GM19455 (cell line): ENCODE results near the gene SLC9A9.

Experiments
- ATAC-seq: cut with Tn5 transposase; IDR thresholded peaks from one replicate; pipeline ENCODE4 v1.9.1; 2021; ENCODE audit not compliant: unreplicated experiment

Gene SLC9A9

GRCh38 chr3:143848704-143849103 lies 436 bp upstream of the SLC9A9 start:
- peak; percentile 5 for ATAC-seq

DNA sequence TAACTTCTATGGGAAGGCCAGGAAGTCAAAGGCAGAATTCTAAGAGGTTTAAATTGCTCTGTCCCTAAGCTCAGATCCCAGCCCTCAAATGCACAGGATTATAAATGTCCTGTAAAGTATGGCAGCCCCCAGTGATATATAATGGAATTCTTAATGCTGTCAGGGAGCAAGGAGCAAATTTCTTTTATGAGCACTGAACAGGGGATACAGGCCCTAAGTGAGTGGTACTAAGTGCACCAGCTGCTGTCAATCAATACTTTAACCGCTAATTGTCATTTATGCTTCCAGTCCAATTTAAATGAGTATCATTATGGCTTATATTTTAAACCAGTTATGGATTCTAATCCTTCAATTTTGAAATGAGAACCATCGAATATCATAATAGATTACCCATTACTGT lies 4.7 kb downstream of the SLC9A9 start:
- ATAC-seq = no peak

DNA sequence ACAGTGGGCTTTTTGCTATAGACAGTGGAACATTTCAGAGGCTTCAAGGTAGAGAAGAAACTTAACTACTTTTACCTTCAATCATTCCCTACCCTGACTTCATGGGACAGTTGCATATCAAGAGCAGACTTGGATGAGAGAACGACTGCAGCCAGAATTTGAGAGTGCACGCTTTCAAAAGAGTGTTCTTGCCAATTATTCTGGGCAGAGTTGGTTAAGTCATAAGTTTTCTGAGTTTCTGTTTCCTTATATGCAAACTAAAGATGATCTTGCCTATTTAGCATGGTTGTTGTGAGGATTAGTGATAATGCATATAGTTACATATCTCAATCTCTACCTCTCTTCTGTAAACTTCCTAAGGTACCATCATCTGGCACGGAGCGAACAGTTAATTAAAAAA lies 7.6 kb downstream of the SLC9A9 start:
- no peak for ATAC-seq

DNA sequence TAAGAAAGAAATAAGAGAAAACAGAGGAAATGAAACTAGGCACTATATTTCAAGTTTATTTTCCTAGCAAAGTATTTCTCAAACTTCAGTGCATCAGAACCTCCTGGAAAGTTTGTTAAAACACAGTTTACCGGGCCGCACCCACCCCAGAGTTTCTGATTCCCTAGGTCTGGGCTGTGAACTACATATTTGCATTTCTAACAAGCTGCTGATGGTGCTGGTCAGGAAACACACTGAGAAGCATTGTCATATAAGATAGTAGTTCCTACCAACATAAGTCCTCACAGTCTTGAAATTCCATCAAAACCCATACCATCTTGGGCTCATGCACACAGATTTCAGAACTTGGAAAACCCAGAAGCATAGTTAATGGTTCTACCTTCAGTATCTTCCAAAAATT lies 8.3 kb downstream of the SLC9A9 start:
- ATAC-seq = peak; percentile 58

GRCh38 chr3:143837076-143837475 lies 11.2 kb downstream of the SLC9A9 start:
- ATAC-seq = no peak

GRCh38 chr3:143835312-143835711 lies 13.0 kb downstream of the SLC9A9 start:
- ATAC-seq = no peak

DNA sequence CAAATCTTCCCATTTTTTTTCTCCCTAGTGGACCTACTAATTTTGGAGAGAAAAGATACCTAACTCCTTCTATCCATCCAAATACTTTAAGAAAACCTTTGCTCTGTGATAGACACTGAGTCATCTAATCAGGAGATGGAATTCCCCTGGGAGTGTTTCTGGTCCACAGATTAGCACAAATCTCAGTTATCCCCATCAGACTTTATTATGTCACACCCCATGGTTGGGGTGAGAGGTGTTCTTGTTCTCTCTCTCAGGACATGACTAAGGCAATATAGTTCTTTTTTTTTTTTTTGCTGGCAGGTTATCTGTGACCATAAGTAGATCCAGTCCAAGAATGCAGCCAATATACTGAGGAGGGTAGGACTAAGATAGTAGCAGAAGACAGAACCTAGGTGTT lies 15.8 kb downstream of the SLC9A9 start:
- peak; percentile 49 for ATAC-seq

DNA sequence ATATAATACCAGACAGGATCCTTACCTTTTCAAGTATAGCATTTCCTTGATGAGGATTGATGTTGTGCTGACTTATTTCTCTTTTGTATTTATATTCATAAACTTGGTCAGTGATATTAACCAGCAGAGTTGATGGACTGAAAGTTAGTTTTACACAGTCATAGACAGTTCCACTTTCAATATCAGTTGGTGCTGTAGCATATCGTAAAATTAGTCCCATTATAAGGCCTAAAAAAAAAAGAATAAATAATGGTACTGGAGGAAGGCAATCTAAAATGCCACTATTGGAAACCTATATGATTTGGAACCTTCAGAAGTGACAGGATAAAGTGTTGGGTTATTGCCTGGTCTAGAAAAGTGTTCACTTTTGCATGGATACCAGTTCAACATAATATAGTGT lies 16.3 kb downstream of the SLC9A9 start:
- peak; percentile 85 for ATAC-seq

DNA sequence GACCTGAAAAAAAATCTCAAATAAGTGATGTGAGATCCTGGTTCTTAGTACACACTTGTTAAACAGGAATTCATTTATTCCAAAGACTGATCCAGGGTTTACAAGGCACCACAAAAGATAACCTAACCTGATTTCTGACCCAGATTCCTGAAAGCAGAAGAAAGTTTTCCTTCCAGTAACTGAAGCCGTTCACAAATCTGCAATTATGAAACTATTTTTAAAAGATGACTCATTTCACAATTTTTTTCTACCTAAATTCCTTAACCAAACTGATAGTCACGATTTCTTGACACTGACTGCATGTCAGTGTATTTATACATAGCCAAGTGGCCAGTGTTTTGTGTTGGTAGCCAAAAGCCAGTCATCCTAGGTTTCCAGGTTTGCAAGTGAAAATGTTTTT lies 17.1 kb downstream of the SLC9A9 start:
- peak; percentile 35 for ATAC-seq

DNA sequence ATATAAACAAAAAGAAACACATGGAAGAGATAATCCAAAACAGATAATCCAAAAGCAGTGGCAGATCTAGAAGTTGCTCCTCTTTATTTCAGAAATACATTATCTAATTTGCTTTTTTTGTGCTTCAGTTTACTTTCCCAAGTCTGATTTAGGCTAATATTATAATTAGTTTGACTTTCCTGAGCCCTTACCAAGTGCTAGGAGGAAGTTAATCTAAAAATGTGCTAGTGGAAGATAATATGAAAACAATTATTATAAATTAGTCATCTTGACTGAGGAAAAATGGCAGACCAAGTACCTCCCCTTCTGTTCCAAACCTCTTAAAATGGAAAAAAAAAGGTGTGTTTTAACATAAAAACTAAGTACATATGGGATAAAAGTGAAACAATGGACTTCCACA lies 17.5 kb downstream of the SLC9A9 start:
- no peak for ATAC-seq

GRCh38 chr3:143830063-143830462 lies 18.2 kb downstream of the SLC9A9 start:
- ATAC-seq = no peak

- no peak for ATAC-seq
Observed at GRCh38 chr3:143827425-143827824, 20.8 kb downstream of the SLC9A9 start.

DNA sequence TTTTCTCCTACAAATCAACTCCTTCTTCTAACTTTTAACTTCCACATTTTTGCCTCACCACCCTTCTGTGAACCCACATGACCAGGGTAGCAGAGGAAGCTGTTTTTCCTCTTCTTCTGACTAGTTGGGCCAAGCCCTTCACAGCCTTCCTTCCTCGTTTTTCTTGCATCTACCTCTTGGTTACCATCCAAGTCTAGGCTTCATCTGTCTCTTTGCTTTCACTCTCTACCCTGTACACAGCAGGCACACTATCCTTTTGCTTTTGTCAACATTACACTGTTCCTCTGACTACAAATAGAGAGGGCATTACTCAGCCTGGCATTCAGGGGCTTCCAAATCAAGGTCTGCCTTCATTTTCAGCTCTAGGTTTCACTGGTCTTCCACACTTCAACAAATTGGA lies 22.0 kb downstream of the SLC9A9 start:
- no peak for ATAC-seq

DNA sequence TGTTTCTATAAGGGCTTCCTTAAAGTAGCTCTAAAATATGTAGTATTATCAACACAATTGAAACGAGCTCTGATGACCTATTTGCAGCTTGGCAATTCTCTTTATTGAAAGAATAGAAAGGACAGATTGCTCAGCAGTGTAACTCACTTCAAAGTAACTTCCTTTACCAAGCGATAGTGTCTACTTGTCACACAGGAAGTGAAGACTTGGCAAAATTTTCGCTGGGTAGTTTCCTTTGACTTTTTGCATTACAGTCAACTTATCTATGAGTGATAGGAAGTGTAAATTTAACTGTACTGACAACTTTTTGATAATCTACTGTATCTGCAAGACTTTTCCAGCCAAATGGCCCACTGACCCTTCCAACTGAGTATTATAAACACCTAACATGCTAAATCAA lies 22.8 kb downstream of the SLC9A9 start:
- ATAC-seq = peak; percentile 64

DNA sequence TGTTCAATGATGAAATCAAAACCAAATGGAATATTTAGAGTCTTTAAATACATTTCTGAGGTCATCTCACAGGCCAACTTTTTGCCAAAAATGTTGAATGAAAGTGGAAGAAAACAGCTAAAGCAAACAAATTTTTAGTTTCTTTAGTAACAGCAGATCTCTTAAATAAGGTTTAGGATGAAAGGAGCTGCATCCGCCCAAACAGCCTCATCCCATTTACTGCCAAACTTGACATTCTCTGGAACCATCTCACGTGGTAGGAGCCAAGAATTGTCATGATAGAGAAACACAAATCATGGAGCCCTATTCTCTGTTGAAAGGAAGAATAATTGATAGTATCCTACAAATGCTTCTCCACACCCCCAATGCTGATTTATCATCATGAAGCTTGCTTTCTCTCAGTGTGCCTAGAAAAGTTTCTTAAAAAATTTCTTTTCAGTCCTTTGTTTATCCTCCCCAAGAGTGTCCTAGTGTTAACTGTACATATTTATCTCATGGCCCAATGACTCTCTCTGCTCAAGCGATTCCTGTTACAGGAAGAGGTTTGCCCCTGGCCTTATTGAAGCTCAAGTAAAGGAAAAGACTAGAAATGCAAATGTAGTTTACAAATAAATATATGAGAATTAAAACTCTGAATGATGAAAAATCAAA lies 23.4 kb downstream of the SLC9A9 start:
- ATAC-seq = no peak

GRCh38 chr3:143822798-143823197 lies 25.5 kb downstream of the SLC9A9 start:
- no peak for ATAC-seq

GRCh38 chr3:143822374-143822773 lies 25.9 kb downstream of the SLC9A9 start:
- ATAC-seq = no peak

- ATAC-seq = no peak
Observed at GRCh38 chr3:143821862-143822261, 26.4 kb downstream of the SLC9A9 start.

DNA sequence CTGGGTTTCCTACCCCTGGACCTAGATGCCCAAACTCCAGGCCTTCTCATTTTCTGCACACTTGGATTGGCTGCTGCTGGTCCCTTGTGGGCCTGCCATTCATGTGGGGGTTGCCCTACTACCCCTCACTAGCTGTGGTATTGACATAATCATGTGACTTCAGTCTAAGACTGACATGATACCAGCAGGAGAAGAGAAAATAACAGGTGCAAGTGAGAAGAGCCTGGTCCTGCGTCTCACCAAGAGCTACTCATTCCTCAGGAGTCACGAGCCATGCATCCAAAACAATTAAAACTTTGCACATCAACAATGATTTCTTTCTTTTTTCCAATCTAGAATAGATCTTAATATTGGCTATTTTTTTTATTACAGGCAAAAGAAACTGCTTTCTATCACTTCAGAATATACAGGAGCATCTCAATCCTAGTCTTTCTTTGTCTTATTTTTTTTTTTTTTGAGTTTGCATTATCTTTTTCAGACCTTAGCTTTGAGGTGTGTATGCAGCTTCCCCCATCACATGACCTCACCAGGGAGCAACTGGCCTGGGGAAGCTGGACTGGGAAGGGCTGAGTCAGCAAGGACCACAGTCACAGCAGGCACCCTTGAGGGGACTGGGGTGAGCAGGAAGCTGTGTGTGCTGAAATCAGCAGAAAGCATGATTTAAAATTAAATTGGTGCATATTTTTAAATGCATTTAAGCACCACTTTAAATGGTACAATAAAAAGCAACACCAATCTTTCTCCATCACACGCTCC lies 27.6 kb downstream of the SLC9A9 start:
- ATAC-seq = no peak

DNA sequence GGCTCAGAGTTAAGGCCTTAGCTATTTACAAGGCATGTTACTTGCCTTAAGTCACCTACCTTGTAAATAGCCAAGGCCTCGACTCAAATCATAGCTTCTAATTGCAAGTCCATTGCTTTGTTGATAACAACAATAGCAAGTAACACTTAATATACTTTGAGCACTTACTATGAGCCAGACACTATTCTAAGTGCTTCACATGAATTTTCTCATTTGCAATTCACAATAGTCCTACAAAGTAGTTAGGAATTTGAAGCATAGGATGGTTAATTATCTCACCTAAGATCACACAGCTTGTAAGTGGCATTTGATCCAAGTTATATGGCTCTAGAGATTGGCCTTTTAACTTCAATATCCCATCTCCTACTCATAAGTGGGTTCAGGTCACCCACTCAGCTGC lies 28.4 kb downstream of the SLC9A9 start:
- no peak for ATAC-seq

DNA sequence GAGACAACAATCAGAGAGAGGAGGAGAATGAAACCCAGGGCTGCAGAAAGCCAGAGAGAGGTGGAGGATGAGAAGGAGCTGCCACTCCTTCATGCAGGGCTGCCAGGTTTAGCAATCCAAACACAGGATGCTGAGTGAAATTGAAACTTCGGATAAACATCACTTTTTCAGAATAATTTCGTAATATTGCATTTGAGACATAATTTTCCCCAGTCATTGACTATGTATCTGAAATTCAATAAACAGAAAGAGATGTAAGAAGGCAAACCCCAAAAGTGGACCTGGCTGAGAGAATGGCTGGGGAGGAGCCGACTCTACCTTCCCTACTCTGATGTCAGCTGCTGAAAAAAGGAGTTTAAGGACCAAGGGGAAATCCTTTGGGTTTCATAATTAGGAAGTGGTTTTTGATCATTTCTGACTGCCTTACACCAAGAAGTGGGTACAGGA lies 33.8 kb downstream of the SLC9A9 start:
- ATAC-seq = no peak

DNA sequence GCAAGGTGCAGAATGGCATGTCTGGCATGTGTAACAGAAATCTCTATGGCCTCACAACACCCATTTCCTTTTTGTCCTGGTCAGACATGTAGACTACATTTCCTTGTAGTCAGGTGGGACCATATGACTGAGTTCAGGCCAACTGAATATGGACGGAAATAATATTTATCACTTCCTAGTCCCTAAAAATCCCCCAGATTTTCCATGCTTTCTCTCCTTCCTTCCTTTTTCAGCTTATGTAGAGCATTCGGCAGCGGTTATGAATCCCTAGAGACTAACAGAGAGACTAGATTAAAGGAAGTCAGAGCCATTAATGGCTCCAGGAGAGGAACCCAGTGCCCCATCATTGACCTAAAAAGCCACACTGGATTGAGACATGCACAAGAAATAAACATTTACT lies 35.8 kb downstream of the SLC9A9 start:
- ATAC-seq = no peak

DNA sequence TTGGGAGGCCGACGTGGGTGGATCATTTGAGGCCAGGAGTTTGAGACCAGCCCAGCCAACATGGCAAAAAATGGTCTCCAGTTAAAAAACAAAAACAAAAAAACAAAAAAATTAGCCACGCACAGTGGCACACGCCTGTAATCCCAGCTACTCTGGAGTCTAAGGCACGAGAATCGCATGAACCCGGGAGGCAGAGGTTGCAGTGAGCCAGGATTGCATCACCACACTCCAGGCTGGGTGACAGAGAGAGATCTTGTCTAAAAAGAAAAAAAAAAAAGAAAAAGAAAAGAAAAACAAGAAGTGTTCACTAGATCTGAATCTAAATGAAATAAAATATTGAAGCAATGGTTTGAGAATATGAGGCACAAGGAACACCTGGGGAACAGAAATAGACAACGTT lies 36.7 kb downstream of the SLC9A9 start:
- ATAC-seq = no peak
